Measurements from ENCODE around the gene TMEM44. TPM values are rescaled to one million over a fixed set of nuclear protein-coding genes. Genes with fewer than 3 reads are reported as not detected.

TMEM44 gene
- total RNA-seq, 1 experiment from 2014 or later: 70.1 TPM

GRCh38 chr3:194661374-194661773 is 28.2 kb upstream of the TMEM44 start:
- H3K36me3 ChIP-seq (ENCODE audit: control insufficient read depth, insufficient read depth, low read length): peaks cover 51% of the 10 kb centered on the region
- H3K4me1 ChIP-seq (ENCODE audit: control insufficient read depth, insufficient read depth, low read length): no peaks in the 10 kb centered on the region
- no peaks in the 10 kb centered on the region for H3K9me3 ChIP-seq (ENCODE audit: control insufficient read depth, insufficient read depth, low read depth, low read length)
- ChIA-PET CTCF (no interaction called here), POLR2A (no interaction called here)
- H3K4me3 ChIP-seq (ENCODE audit: low read depth in 2 of 2, low read length in 2 of 2): no peak overlapping the region
- no TSS peak for BruUV-seq (replicated peaks)
- no peak overlapping the region for H3K27ac ChIP-seq (ENCODE audit: low read length)
- no peak for ATAC-seq
- intact Hi-C loops (cut with micrococcal nuclease; ENCODE audit: unreplicated experiment): no loop called here
- no peak for DNase-seq (ENCODE audit: low read depth, low spot score)
- in situ Hi-C loops (cut with HindIII; ENCODE audit: low pct_unique_long_range_greater_than_20kb, low sequenced_read_pairs): no loop called here
- TF ChIP-seq SIN3A (IDR thresholded peaks at IDR 0.05; ENCODE audit: borderline replicate concordance, insufficient read depth, low read depth, low read length): no peak
- TF ChIP-seq, protein P1, sequence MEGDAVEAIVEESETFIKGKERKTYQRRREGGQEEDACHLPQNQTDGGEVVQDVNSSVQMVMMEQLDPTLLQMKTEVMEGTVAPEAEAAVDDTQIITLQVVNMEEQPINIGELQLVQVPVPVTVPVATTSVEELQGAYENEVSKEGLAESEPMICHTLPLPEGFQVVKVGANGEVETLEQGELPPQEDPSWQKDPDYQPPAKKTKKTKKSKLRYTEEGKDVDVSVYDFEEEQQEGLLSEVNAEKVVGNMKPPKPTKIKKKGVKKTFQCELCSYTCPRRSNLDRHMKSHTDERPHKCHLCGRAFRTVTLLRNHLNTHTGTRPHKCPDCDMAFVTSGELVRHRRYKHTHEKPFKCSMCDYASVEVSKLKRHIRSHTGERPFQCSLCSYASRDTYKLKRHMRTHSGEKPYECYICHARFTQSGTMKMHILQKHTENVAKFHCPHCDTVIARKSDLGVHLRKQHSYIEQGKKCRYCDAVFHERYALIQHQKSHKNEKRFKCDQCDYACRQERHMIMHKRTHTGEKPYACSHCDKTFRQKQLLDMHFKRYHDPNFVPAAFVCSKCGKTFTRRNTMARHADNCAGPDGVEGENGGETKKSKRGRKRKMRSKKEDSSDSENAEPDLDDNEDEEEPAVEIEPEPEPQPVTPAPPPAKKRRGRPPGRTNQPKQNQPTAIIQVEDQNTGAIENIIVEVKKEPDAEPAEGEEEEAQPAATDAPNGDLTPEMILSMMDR (IDR thresholded peaks at IDR 0.05): no peak
- TF ChIP-seq POLR2AphosphoS5 (IDR thresholded peaks at IDR 0.05; ENCODE audit: low read depth, low read length): no peak
- TF ChIP-seq, protein P2, sequence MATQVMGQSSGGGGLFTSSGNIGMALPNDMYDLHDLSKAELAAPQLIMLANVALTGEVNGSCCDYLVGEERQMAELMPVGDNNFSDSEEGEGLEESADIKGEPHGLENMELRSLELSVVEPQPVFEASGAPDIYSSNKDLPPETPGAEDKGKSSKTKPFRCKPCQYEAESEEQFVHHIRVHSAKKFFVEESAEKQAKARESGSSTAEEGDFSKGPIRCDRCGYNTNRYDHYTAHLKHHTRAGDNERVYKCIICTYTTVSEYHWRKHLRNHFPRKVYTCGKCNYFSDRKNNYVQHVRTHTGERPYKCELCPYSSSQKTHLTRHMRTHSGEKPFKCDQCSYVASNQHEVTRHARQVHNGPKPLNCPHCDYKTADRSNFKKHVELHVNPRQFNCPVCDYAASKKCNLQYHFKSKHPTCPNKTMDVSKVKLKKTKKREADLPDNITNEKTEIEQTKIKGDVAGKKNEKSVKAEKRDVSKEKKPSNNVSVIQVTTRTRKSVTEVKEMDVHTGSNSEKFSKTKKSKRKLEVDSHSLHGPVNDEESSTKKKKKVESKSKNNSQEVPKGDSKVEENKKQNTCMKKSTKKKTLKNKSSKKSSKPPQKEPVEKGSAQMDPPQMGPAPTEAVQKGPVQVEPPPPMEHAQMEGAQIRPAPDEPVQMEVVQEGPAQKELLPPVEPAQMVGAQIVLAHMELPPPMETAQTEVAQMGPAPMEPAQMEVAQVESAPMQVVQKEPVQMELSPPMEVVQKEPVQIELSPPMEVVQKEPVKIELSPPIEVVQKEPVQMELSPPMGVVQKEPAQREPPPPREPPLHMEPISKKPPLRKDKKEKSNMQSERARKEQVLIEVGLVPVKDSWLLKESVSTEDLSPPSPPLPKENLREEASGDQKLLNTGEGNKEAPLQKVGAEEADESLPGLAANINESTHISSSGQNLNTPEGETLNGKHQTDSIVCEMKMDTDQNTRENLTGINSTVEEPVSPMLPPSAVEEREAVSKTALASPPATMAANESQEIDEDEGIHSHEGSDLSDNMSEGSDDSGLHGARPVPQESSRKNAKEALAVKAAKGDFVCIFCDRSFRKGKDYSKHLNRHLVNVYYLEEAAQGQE (IDR thresholded peaks at IDR 0.05; ENCODE audit: insufficient read depth in 1 of 2, low read depth in 2 of 2, low read length in 1 of 2): no peak
- no peak for TF ChIP-seq TCF7L2 (IDR thresholded peaks at IDR 0.05; ENCODE audit: low read depth, low read length)
- no peaks in the 10 kb centered on the region for H3K27me3 ChIP-seq (ENCODE audit: control insufficient read depth, insufficient read depth, low read length)

DNA sequence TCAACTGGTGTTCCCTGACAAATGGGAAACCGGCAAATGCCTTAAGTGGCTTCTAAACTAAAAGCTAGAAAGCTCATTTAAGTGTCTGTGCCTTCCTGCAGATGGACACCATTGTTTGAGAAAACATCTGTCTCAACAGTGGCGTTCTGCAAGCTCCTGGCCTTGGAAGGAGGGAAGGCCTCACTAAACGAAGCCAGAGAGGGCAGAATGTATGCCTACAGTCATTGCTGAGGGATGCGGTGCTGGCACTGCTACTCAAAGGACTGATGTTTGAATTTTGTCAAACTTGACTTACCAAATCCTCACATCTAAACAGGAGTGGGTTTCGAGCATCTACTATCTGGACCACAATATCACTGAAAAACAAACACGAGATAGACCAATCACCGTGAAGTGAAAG is 26.6 kb upstream of the TMEM44 start:
- Histone ChIP-seq H3K4me1 (ENCODE audit: control insufficient read depth, insufficient read depth, low read length) (no peaks in the 10 kb centered on the region), H3K4me3 (ENCODE audit: low read depth in 2 of 2, low read length in 2 of 2) (no peak overlapping the region), H3K9me3 (ENCODE audit: control insufficient read depth, insufficient read depth, low read depth, low read length) (no peaks in the 10 kb centered on the region), H3K36me3 (ENCODE audit: control insufficient read depth, insufficient read depth, low read length) (peaks cover 42% of the 10 kb centered on the region), H3K27ac (ENCODE audit: low read length) (no peak overlapping the region), H3K27me3 (ENCODE audit: control insufficient read depth, insufficient read depth, low read length) (no peaks in the 10 kb centered on the region)
- ChIA-PET CTCF (no interaction called here), POLR2A (no interaction called here)
- in situ Hi-C loops (cut with HindIII; ENCODE audit: low pct_unique_long_range_greater_than_20kb, low sequenced_read_pairs) (no loop called here), intact Hi-C loops (cut with micrococcal nuclease; ENCODE audit: unreplicated experiment) (no loop called here)
- ATAC-seq: no peak
- DNase-seq (ENCODE audit: low read depth, low spot score): no peak
- no TSS peak for BruUV-seq (replicated peaks)
- TF ChIP-seq, protein P1 (IDR thresholded peaks at IDR 0.05): no peak
- TF ChIP-seq, protein P2 (IDR thresholded peaks at IDR 0.05; ENCODE audit: insufficient read depth in 1 of 2, low read depth in 2 of 2, low read length in 1 of 2): no peak
- TF ChIP-seq SIN3A (IDR thresholded peaks at IDR 0.05; ENCODE audit: borderline replicate concordance, insufficient read depth, low read depth, low read length) (no peak), POLR2AphosphoS5 (IDR thresholded peaks at IDR 0.05; ENCODE audit: low read depth, low read length) (no peak), TCF7L2 (IDR thresholded peaks at IDR 0.05; ENCODE audit: low read depth, low read length) (no peak)
